ENCODE results near the gene TRIM28.
"Not testable (repeated sequence)": the region's sequence is repeated elsewhere in the genome, so short reads cannot be mapped to it uniquely, and the experiment has no call there.

The TRIM28 gene

GRCh38 chr19:58561373-58562121 is 17.7 kb downstream of the TRIM28 start:
- DNase-seq, result no peak

- DNase-seq, result peak; percentile 68
Observed at GRCh38 chr19:58562122-58563033, 18.5 kb downstream of the TRIM28 start.

- peak; percentile 25 for DNase-seq
Observed at GRCh38 chr19:58563034-58563573, 19.2 kb downstream of the TRIM28 start.

DNA sequence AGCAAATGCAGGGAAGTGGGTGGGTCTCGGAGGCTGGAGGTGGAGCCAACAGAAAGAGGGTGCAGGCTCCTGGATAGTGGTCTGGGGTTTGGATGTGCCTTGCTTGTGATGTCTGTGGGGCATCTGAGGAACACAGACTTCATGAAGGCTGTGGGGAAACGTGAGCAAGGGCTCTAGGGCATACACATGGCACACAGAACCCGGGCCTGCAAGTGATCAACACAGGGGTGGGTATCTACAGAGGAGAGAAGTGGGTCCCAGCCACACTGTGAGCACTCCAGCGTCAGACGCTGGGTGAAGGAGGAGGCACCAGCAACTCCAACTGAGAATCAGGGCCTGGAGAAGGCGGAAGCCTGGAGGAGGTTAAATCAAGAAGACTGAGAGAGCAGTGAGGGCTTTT is 20.0 kb downstream of the TRIM28 start:
- no peak for DNase-seq

DNA sequence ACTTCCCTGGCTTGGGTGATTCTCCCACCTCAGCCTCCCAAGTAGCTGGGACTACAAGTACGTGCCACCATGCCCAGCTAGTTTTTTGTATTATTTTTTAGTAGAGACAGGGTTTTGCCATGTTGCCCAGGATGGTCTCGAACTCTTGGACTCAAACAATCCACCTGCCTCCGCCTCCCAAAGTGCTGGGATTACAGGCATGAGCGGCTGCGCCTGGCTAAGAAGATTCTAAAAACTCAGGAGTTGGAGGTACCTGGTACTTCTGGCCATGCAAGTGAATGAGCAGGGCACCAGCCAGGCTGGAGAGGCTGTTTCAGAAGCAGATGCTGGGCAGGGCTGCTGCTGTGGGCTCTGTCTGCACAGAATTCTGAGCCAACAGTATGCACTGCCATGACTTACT is 23.1 kb downstream of the TRIM28 start:
- no peak for DNase-seq

DNA sequence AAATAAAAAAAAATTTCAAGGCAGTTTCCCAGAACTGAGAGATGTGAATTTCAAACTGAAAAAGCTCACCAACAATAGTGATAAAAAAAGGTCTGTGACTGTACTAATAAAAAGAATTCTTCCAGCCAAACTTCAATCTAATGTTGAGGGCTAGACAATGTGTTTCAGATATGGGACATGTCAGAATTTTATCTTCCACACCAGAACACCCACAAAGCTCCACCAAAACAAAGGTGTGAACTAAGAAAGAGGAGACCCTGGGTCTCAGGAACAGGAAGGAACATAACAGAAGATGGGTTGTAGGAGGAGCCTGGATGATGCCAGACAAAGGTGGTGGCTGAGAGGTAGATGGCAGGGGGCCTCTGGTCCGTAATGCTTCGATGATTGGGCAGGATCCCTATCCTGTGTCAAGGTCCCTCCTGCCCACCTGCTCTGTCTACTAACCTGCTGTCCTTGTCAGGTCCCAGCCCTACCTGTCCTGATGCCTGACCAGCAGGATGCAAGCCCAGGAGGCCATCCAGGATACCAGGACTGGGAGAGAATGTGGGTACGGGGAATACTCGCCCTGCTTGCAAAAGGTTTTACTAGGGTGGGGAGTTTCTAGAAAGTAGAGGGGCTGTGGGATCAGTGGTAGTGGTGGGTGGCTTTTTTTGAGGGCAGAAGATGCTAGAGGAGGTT is 24.7 kb downstream of the TRIM28 start:
- no peak for DNase-seq

DNA sequence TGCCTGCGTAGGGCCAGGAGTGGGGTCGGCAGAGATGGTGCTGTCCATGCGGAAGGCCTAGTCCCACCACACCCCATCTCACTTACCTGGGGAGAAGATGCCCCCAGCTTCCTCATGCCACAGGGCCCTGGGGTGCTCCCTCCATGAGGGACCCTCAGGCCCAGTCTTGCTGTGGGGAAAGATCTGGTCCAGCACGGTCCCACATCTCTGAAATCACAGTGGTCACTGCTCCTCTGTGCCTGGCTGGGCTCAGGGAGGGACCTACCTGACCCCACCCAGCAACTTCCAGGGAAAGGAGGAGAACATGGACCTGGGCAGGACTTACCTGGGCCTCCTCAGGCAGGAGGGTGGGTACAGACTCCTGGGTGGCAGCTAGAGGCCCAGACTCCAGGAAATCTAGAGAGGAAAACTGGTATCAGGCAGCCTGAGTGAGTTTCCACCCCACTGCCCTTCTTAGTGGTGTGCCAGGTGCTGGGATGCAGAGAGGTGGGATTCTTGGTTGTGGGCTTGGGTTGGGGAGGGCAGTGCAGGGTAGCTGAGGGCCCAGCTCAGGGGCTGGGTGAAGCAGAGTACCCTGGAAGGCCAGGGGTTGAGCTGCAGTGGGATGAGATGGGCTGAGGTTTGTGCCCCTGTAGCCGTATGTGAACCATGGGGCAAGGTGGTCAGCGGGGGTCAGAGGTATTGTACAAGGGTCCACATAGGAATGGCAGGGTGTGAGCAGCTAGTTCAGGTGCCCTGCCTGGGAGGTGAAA is 25.5 kb downstream of the TRIM28 start:
- DNase-seq, result no peak

DNA sequence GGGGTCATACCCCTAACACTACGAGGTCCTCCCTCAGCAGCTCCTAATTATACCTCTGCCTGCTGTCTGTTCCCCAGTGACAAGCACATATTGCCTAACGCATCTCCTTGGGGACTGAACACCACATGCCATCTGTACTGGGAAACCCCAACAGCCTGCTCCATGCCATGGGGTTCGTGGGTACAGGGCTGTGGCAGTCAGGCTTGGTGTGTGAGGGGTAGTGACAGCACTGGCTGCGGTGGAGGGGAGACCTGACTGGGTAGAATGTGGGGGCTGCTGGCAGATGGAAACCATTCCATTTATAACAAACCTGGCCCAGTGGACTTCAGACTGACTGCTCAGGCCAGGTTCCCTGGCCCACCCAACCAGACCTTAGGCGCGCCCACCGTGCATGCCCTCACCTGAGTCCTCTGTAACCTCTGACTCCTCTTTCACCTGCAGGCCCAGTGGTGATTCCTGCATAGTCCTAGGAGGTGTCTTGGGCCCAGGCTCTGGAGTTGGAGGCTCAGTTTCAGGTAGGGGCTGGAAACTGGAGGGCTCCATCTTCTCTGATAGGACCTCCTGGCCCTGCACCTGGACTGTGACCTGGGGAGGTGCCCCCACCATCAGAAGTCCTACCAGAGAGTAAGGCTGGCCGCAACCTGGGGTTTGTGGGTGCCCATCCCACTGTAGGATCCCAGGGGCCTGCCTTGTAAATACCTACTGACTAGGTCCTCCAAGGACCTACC is 26.2 kb downstream of the TRIM28 start:
- no peak for DNase-seq

DNA sequence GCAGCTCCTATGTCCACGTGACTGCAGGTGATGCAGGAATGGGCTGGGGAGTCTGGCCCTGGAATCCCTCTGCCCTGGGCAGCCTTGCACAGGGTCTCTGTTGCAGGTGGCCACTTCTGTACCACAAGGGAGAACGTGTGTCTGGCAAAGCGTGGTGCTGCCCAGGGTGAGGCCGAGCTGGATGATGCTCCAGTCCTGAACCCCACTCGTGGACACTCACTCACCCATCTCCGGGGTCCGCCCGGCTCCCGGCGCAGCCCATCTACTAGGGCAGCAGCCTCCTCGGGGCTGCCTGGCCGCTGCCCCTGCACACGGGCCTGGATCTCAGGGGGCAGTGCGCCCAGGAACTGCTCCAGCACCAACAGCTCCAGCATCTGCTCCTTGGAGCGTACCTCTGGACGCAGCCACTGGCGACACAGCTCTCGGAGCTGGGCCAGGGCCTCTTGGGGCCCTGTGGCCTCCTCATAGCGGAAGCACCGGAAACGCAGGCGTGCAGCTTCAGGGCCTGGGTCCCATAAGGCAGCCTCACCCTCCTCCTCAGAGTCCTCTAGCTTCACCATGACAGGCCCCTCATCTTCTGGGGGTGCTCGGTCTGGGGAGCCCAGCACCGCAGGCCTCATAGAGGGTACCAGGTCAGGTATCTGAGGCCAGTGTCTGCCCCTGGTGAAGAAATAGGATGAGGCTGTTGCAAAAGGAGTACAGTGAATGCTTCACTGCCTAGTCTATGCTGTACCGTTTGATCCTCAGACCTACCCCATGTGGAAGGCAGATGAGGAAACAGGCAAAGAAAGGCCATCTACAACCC is 27.1 kb downstream of the TRIM28 start:
- DNase-seq, result no peak

DNA sequence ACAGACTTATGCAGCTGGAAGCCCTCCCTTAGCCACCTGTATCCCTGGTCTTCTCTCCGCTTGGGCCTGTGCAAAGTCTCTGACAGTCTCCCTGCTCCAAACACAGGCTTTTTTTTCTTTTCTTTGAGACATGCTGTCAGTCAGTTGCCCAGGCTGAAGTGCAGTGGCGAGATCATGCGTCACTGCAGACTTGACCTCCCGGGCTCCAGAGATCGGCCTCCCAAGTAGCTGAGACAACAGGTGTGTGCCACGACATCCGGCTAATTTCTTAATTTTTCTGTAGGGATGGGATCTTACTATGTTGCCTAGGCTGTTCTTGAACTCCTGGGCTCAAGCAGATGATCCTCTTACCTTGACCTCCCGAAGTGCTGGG is 27.7 kb downstream of the TRIM28 start:
- no peak for DNase-seq

GRCh38 chr19:58572026-58572817 is 28.4 kb downstream of the TRIM28 start:
- DNase-seq, result no peak

- DNase-seq, result peak; percentile 100
Observed at GRCh38 chr19:58572818-58573657, 29.2 kb downstream of the TRIM28 start, which contains the start of gene MZF1. MZF1 (minus strand) TSS chr19:58573335; CDS start chr19:58571389, 1,946 bp downstream.

DNA sequence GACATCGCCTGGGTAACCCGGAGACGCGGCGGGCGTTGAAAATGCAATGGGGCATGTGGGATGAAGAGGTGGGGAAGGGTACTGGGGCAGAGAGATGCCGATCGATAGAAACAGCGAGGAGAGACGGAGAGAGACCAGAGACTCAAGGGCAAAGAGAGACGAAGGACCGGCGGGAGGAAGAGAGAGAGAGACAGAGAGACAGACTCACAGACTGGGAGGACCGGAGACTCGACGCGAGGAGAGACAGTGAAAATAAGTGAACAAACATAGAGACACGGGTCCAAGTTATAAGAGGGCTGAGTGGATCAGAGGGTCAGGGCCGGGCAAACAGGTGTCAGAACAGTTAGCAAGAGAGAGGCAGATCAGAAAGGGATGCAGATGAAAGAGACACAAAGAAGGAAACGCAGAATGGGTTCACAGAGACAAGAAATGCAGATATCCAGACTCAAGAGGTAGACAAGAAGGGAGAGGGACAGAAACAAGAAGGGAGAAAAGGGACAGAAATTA is 29.8 kb downstream of the TRIM28 start:
- DNase-seq, result no peak

GRCh38 chr19:58575183-58576041 is 31.5 kb downstream of the TRIM28 start:
- peak; percentile 94 for DNase-seq

- DNase-seq, result not testable (repeated sequence)
Observed at GRCh38 chr19:58577581-58577980, 33.7 kb downstream of the TRIM28 start.

DNA sequence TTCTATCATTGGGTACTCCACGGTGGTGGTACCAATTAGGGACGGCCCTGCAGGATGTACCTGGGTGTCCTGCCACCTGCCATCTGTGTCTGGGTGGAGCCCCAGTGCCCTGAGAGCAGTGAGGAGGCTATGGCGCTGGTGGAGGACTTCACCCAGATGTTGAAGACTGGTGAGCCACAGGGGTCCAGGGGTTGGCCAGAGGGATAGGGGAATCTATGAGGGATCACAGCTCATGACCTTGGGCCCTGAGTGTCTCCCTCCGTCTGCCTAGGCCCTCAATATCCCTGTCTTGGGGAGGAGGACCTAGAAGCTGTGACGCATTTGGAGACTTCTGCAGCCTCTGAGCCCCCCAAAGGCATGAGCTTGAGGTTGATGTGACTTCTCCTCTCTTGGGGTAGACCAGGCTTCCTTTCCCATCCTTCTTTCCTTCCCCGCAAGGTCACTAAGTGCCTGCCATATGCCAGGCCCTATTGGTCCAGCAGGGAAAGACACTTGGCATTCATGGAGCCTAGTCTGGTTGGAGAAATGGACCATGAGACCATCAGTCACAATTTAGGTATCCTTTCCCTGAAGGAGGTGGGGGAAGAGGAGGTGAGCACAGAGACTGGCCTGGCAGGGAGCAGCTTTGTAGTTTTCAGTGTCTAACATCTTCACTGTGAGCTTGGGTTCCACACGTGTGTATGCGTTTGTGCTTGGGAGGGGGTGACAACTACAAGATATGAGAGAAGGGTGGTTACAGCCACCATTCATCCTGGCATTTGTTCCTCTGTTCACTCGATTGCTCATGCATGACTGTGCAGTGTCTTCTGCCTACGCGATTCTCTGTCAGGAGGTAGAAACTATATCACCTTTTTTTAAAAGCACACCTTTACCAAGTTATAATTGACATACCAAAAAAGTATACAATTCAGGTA is 34.4 kb downstream of the TRIM28 start:
- no peak for DNase-seq

All from RPMI8226 (cell line).